K562 (cell line): ENCODE measurements around the gene PDE4D.

ENCODE experiments used
- ATF2 ChIP-seq: sonication (generic); formaldehyde crosslinking; IDR thresholded peaks from 2 replicates; pipeline ENCODE4 v1.8.1; 2022; ENCODE audit warnings: missing genetic modification reagents
- CTCF ChIP-seq, 3 experiments: IDR thresholded peaks in 2 of 3; conservative IDR thresholded peaks in 1 of 3; 2 replicates each; pipeline ENCODE4 v1.5.1; 2011 to 2012; ENCODE audit warnings: low read length in 3 of 3, mild to moderate bottlenecking in 3 of 3, control low read depth in 2 of 3, improper control_type of control experiment in 1 of 3, inconsistent platforms in 1 of 3, low read depth in 1 of 3, mixed read lengths in 1 of 3, moderate library complexity in 1 of 3; ENCODE audit not compliant: insufficient read depth in 2 of 3
- HNRNPL ChIP-seq: fragments of 200-400 bp; formaldehyde crosslinking; IDR thresholded peaks from 2 replicates; pipeline ENCODE4 v1.6.1; 2017; ENCODE audit warnings: low read depth, mild to moderate bottlenecking, low read length
- RHOXF2B ChIP-seq: fragments of 250-450 bp; sonication (Bioruptor Pico); conservative IDR thresholded peaks from 2 replicates; pipeline ENCODE4 v1.5.1; 2021
- ZNF586 ChIP-seq: fragments of 450-650 bp; formaldehyde crosslinking; conservative IDR thresholded peaks from 2 replicates; pipeline ENCODE4 v1.4.0; 2020; ENCODE audit warnings: mild to moderate bottlenecking, moderate library complexity
- ZZZ3 ChIP-seq: fragments of 450-650 bp; IDR thresholded peaks from 2 replicates; pipeline ENCODE4 v1.6.1; 2016; ENCODE audit warnings: antibody characterized with exemption, mild to moderate bottlenecking, moderate library complexity

- TF ChIP-seq HNRNPL, result no peak
- TF ChIP-seq ZNF586 (CRISPR knock-in tag), result no peak
- no peak for TF ChIP-seq ZZZ3
- TF ChIP-seq RHOXF2B (CRISPR knock-in tag), result no peak
- TF ChIP-seq ATF2 (CRISPR knock-in tag), result no peak
- no peak for TF ChIP-seq CTCF (IDR thresholded peaks at IDR 0.05 in 2 of 3, conservative IDR thresholded peaks at IDR 0.05 in 1 of 3; ENCODE audit: insufficient read depth in 2 of 3, low read depth in 1 of 3, low read length in 3 of 3)
Measured at GRCh38 chr5:59486508-59486907, 407.0 kb downstream of the PDE4D start.
